MCF 10A (cell line): ENCODE measurements around the gene HMOX1. TPM values are rescaled to one million over a fixed set of nuclear protein-coding genes. Genes with fewer than 3 reads are reported as not detected.

ENCODE experiments used
- BruUV-seq: library from RNA; stranded (reverse); fragments of 400-500 nt; replicated peaks from 2 replicates; lab custom pipeline; 2021; lab: Mats Ljungman, UMichigan
- CTCF ChIA-PET: fragments of 300-600 bp; sonication (Branson Sonifier 250); formaldehyde crosslinking; extraction: SDS; loops from one replicate; lab custom pipeline; 2021; ENCODE audit warnings: antibody characterized with exemption, inconsistent platforms; lab: Yijun Ruan, JAX
- POLR2A ChIA-PET: fragments of 300-600, 350-650 bp; sonication (Branson Sonifier 250); formaldehyde crosslinking; extraction: SDS; loops from one replicate; lab custom pipeline; 2020; ENCODE audit warnings: antibody characterized with exemption, inconsistent platforms; lab: Yijun Ruan, JAX
- DNase-seq: peaks from one replicate; pipeline ENCODE4 v3.0.0-alpha.2; 2018; ENCODE audit not compliant: unreplicated experiment
- H3K27ac Mint-ChIP-seq: one replicate; pipeline ENCODE4 v1.8.0; 2022; ENCODE audit warnings: mild to moderate bottlenecking, low read depth, mixed read lengths; ENCODE audit not compliant: unreplicated experiment
- H3K27me3 Mint-ChIP-seq: one replicate; pipeline ENCODE4 v1.8.0; 2022; ENCODE audit warnings: mixed read lengths; ENCODE audit not compliant: insufficient read depth, unreplicated experiment
- H3K36me3 Mint-ChIP-seq: one replicate; pipeline ENCODE4 v1.8.0; 2022; ENCODE audit warnings: mild to moderate bottlenecking, moderate library complexity, mixed read lengths; ENCODE audit not compliant: insufficient read depth, unreplicated experiment
- H3K4me1 Mint-ChIP-seq: one replicate; pipeline ENCODE4 v1.8.0; 2022; ENCODE audit warnings: mixed read lengths; ENCODE audit not compliant: insufficient read depth, unreplicated experiment
- H3K4me3 Mint-ChIP-seq: one replicate; pipeline ENCODE4 v1.8.0; 2022; ENCODE audit warnings: mild to moderate bottlenecking, moderate library complexity, mixed read lengths; ENCODE audit not compliant: unreplicated experiment
- H3K9me3 Mint-ChIP-seq: one replicate; pipeline ENCODE4 v1.8.0; 2022; ENCODE audit warnings: mixed read lengths; ENCODE audit not compliant: unreplicated experiment
- intact Hi-C: fragments of 100-400 bp; cut with micrococcal nuclease; formaldehyde crosslinking; loops from 2 replicates; pipeline ENCODE4 v1.14.1; 2022
- total RNA-seq: library from RNA; stranded (reverse); gene quantifications from 2 replicates; pipeline ENCODE4 v1.2.3, GENCODE V29; 2022
- TF ChIP-seq, protein P1 (sequence below): fragments of 200-600 bp; IDR thresholded peaks from one replicate; pipeline ENCODE4 v1.8.0; 2022; ENCODE audit warnings: antibody characterized with exemption, mild to moderate bottlenecking; ENCODE audit not compliant: unreplicated experiment

Gene HMOX1
- total RNA-seq, 1 experiment from 2014 or later, result 1.9 TPM

DNA sequence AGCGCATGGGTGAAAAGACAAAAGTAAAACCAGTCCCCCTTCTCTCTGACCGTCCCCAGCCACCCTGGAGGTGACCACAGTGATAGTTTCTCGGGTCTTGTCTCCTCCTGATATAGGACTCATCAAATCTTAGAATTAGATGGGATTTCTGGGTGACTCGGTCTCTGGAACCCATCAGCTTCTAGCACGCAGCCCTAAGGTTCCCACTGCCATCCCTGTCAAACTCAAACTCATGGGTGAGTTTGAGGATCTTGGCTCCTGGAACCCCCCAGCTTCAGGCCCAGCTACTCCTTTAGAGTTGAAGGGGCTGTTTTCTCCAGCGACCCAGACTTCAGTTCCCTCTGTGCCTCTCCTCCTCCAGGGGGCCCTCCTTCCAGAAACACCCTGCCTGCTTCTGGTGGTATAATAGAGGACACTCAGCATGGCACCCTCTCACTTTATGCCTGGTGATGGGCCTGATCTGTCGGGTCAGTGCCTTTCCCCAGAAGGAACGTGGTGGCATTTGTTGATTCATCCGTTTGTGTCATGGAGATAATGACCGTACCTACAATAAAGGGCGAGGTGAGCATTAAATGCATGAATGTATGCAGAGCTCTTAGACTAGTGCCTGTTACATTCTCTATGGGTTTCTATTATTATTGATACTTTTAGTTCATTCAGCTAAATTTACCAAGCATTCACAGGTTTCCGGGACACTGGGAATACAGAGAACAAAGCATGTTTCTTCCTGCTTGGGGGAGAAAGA lies 50.8 kb downstream of the HMOX1 start:
- intact Hi-C loops, result loop anchor here (1.0 to 5.0 kb wide), 4 partner anchors 81 to 693 kb away; no protein-coding TSS in a partner anchor
- Mint-ChIP-seq H3K4me1 (peaks cover 3% of the 10 kb centered on the region), H3K9me3 (no peaks in the 10 kb centered on the region), H3K27ac (peak overlapping the region; percentile 39), H3K27me3 (no peaks in the 10 kb centered on the region), H3K36me3 (peaks cover 13% of the 10 kb centered on the region), H3K4me3 (no peak overlapping the region)
- no peak for DNase-seq
- TF ChIP-seq, protein P1, sequence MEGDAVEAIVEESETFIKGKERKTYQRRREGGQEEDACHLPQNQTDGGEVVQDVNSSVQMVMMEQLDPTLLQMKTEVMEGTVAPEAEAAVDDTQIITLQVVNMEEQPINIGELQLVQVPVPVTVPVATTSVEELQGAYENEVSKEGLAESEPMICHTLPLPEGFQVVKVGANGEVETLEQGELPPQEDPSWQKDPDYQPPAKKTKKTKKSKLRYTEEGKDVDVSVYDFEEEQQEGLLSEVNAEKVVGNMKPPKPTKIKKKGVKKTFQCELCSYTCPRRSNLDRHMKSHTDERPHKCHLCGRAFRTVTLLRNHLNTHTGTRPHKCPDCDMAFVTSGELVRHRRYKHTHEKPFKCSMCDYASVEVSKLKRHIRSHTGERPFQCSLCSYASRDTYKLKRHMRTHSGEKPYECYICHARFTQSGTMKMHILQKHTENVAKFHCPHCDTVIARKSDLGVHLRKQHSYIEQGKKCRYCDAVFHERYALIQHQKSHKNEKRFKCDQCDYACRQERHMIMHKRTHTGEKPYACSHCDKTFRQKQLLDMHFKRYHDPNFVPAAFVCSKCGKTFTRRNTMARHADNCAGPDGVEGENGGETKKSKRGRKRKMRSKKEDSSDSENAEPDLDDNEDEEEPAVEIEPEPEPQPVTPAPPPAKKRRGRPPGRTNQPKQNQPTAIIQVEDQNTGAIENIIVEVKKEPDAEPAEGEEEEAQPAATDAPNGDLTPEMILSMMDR, result no peak
- ChIA-PET CTCF (interaction anchor here (0.7 to 13.5 kb wide), 22 partner anchors 9 to 692 kb away, joined by 3 to 234 read pairs (median 4); partner anchors contain the start of gene MB), POLR2A (no interaction called here)
- no TSS peak for BruUV-seq

DNA sequence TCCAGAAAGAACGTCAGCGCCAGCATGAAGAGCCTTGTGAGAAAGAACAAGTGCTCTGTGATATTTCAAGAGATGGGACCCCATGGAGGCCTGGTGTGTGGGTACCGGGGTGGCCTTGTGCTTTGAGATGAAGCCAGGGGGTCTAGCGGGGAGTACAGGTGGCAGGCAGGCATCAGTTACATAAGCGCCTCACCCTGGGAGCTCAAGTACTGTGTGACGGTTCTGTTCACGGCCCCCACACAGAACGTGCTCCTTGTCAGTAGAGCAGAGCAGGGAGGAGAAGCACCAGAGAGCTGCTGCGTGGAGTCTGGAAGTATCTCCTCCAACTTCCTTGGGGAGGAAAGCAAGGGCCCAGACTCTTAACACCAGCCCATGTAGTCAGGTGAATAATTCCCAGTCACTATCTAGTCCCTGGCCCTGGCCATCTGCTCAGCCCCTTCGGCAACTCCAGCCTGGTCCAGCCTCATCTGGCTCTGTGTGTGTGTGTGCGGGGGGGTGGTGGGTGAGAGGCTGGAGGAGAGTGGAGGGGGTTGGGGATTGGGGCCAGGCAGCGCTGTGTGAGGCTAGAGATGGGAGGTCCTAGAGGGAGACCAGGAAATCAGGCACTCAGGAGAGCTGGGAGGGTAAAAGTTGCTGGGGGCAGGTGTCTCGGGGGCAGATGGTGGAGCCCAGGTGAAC lies 51.5 kb downstream of the HMOX1 start:
- H3K27ac Mint-ChIP-seq, result peak overlapping the region; percentile 39
- no peaks in the 10 kb centered on the region for H3K9me3 Mint-ChIP-seq

DNA sequence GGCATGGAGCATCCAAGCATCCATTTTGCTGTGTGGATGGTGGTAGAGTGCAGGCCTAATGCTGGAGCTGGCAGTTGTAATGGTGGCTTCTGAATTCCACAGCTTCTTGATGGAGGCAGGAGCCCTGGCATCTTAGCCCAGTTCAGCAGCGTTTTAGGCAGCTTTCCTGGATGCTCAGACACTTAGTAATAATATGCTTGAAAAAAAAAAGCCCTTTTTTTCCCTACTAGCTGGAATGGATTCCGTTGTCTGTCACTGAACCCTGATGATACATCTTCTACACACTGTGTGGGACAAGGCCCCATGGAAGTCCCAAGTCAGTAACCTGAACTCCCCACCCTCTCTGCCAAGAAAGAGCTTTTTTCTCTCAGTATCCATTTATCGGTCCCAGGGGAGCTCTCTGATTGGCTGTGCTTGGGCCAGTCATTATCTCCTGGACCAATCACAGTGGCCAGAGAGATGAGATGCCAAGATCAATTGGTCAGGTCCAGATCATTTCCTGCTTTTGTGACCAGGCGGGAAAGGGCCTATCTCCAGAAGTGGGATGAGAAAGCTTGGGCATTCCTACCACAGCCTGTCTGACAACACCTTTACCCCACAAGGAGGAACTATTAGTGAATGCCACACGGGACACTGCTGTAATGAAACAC lies 53.3 kb downstream of the HMOX1 start:
- Mint-ChIP-seq H3K36me3 (peaks cover 13% of the 10 kb centered on the region), H3K4me3 (no peak overlapping the region), H3K27ac (no peak overlapping the region), H3K27me3 (no peaks in the 10 kb centered on the region), H3K9me3 (peaks cover 12% of the 10 kb centered on the region), H3K4me1 (no peaks in the 10 kb centered on the region)
- no TSS peak for BruUV-seq
- TF ChIP-seq, protein P1, result no peak
- no peak for DNase-seq
- CTCF ChIA-PET, result interaction anchor here (0.7 to 13.5 kb wide), 2 partner anchors 47 to 148 kb away, joined by 3 to 234 read pairs; no protein-coding TSS in a partner anchor
- intact Hi-C loops, result loop anchor here (5.0 kb wide), 1 partner anchor 488 kb away; no protein-coding TSS in a partner anchor
- POLR2A ChIA-PET, result interaction anchor here (0.5 to 0.6 kb wide), 2 partner anchors 9 to 679 kb away, joined by 3 read pairs; no protein-coding TSS in a partner anchor

More for the DNA sequence above, 51.5 kb downstream of the HMOX1 start:
- intact Hi-C loops, result loop anchor here (5.0 kb wide), 1 partner anchor 490 kb away; no protein-coding TSS in a partner anchor
- Mint-ChIP-seq H3K4me1 (no peaks in the 10 kb centered on the region), H3K4me3 (no peak overlapping the region), H3K27me3 (no peaks in the 10 kb centered on the region), H3K36me3 (peaks cover 13% of the 10 kb centered on the region)
- DNase-seq, result no peak
- ChIA-PET POLR2A (no interaction called here), CTCF (interaction anchor here (0.6 to 13.5 kb wide), 9 partner anchors 9 to 692 kb away, joined by 3 to 234 read pairs (median 6); no protein-coding TSS in a partner anchor)
- BruUV-seq, result no TSS peak
- TF ChIP-seq, protein P1, result no peak
